K562 (cell line): ENCODE data around the gene SLC39A3. TPM values are rescaled to one million over a fixed set of nuclear protein-coding genes. Genes with fewer than 3 reads are reported as not detected.

Experiments used
- ATAC-seq: fragments of 200-7000 bp; cut with Tn5 transposase; 3 replicates; pipeline ENCODE4 v1.9.1; 2020; ENCODE audit warnings: moderate library complexity
- BruUV-seq: library from RNA; stranded (reverse); fragments of 400-500 nt; replicated peaks from 2 replicates; lab custom pipeline; 2021; lab: Mats Ljungman, UMichigan
- CTCF ChIA-PET: fragments of 300-600 bp; formaldehyde crosslinking; extraction: SDS; loops from one replicate; lab custom pipeline; 2021; ENCODE audit warnings: low intra/inter-chr PET ratio; lab: Yijun Ruan, JAX
- POLR2A ChIA-PET: fragments of 300-600, 350-650 bp; sonication (Branson Sonifier 250); formaldehyde crosslinking; extraction: SDS; loops from one replicate; lab custom pipeline; 2021; ENCODE audit warnings: antibody characterized with exemption, inconsistent platforms; lab: Yijun Ruan, JAX
- DNase-seq, 4 experiments: peaks; one replicate each; pipeline versions ENCODE4 v3.0.0 to v3.0.0-alpha.2; 2011 to 2018; ENCODE audit warnings: low spot score in 3 of 4, mixed read lengths in 3 of 4; ENCODE audit errors: extremely low read depth in 1 of 4
- FAIRE-seq: peaks from 2 replicates; lab custom pipeline; 2011; peaks lifted over from hg19 to GRCh38; lab: Jason Lieb, UNC
- H2AFZ ChIP-seq: 2 replicates; pipeline ENCODE4 v1.6.0; 2011; ENCODE audit warnings: low read depth, low read length, control low read depth, inconsistent platforms
- H3K27ac ChIP-seq: fragments of 200-600 bp; 3 replicates; pipeline ENCODE4 v1.8.0; 2011; ENCODE audit warnings: low read depth, mild to moderate bottlenecking, control low read depth, inconsistent platforms, low read length, moderate library complexity, mixed read lengths; ENCODE audit errors: extremely low read depth
- H3K27me3 ChIP-seq, 2 experiments: fragments of 300-600 bp in 1 of 2; 2 replicates in 1 of 2; 3 replicates in 1 of 2; pipeline versions ENCODE4 v1.6.0 to v1.8.0; 2011; ENCODE audit warnings: inconsistent platforms in 2 of 2, low read length in 2 of 2, mild to moderate bottlenecking in 1 of 2, mixed read lengths in 1 of 2, moderate library complexity in 1 of 2; ENCODE audit not compliant: control insufficient read depth in 2 of 2, insufficient read depth in 2 of 2
- H3K36me3 ChIP-seq: fragments of 300-600 bp; 3 replicates; pipeline ENCODE4 v1.8.0; 2011; ENCODE audit warnings: mild to moderate bottlenecking, low read length, inconsistent platforms; ENCODE audit not compliant: control insufficient read depth, insufficient read depth
- H3K4me1 ChIP-seq, 2 experiments: fragments of 200-600 bp in 1 of 2; replicated peaks in 1 of 2; 2 replicates in 1 of 2; 3 replicates in 1 of 2; pipeline versions ENCODE4 v1.5.1 to v1.8.0; 2011; ENCODE audit warnings: inconsistent platforms in 2 of 2, low read length in 2 of 2, mild to moderate bottlenecking in 1 of 2, mixed read lengths in 1 of 2, moderate library complexity in 1 of 2; ENCODE audit not compliant: control insufficient read depth in 2 of 2, insufficient read depth in 2 of 2
- H3K4me2 ChIP-seq: 2 replicates; pipeline ENCODE4 v1.6.1; 2011; ENCODE audit warnings: low read length, control low read depth, inconsistent platforms, mixed read lengths; ENCODE audit not compliant: insufficient read depth
- H3K4me3 ChIP-seq: fragments of 200-600 bp; sonication (generic), shearing (Covaris generic); 2 replicates; pipeline ENCODE4 v1.5.1; 2016; ENCODE audit warnings: control low read depth, inconsistent platforms
- H3K79me2 ChIP-seq: fragments of 200-600 bp; 3 replicates; pipeline ENCODE4 v1.8.0; 2011; ENCODE audit warnings: low read length, inconsistent platforms; ENCODE audit not compliant: control insufficient read depth, insufficient read depth
- H3K9ac ChIP-seq, 2 experiments: 2 replicates each; pipeline versions ENCODE4 v1.6.0 to v1.6.1; 2011; ENCODE audit warnings: low read depth in 2 of 2, low read length in 2 of 2, control low read depth in 1 of 2, inconsistent platforms in 1 of 2, mild to moderate bottlenecking in 1 of 2, mixed read lengths in 1 of 2; ENCODE audit not compliant: insufficient read depth in 1 of 2
- H3K9me1 ChIP-seq: one replicate; pipeline ENCODE4 v1.6.0; 2011; ENCODE audit warnings: inconsistent platforms, mild to moderate bottlenecking, low read length, moderate library complexity; ENCODE audit not compliant: control insufficient read depth, insufficient read depth
- H3K9me3 ChIP-seq: replicated peaks from 2 replicates; pipeline ENCODE4 v1.5.1; 2011; ENCODE audit warnings: low read depth, low read length, inconsistent platforms; ENCODE audit not compliant: control insufficient read depth, insufficient read depth
- H4K20me1 ChIP-seq: replicated peaks from 2 replicates; pipeline ENCODE4 v1.6.1; 2011; ENCODE audit warnings: low read length, inconsistent platforms, mixed read lengths; ENCODE audit not compliant: control insufficient read depth, insufficient read depth
- BCOR ChIP-seq: fragments of 450-650 bp; IDR thresholded peaks from 2 replicates; pipeline ENCODE4 v1.6.1; 2016
- ESRRA ChIP-seq: fragments of 450-650 bp; IDR thresholded peaks from 2 replicates; pipeline ENCODE4 v1.6.1; 2014; ENCODE audit warnings: low read depth, mild to moderate bottlenecking, moderate library complexity, borderline replicate concordance
- NFATC3 ChIP-seq: fragments of 450-650 bp; IDR thresholded peaks from 2 replicates; pipeline ENCODE4 v1.6.1; 2017; ENCODE audit warnings: mild to moderate bottlenecking
- PRPF4 ChIP-seq: fragments of 200-400 bp; formaldehyde crosslinking; IDR thresholded peaks from one replicate; pipeline ENCODE4 v1.6.1; 2017; ENCODE audit warnings: low read length, low read depth, mild to moderate bottlenecking; ENCODE audit not compliant: insufficient read depth, poor library complexity, severe bottlenecking
- RBM25 ChIP-seq: fragments of 200-400 bp; formaldehyde crosslinking; IDR thresholded peaks from 2 replicates; pipeline ENCODE4 v1.6.1; 2018; ENCODE audit warnings: low read length, low read depth, moderate library complexity; ENCODE audit not compliant: severe bottlenecking
- RBM39 ChIP-seq: fragments of 200-400 bp; formaldehyde crosslinking; optimal IDR thresholded peaks from 2 replicates; pipeline ENCODE3; 2018; ENCODE audit warnings: low read depth, low read length
- RCOR1 ChIP-seq, 2 experiments: IDR thresholded peaks; 2 replicates each; pipeline ENCODE4 v1.6.1; 2012; ENCODE audit warnings: low read depth in 2 of 2, low read length in 2 of 2, borderline replicate concordance in 1 of 2, improper control_type of control experiment in 1 of 2
- SAFB2 ChIP-seq: fragments of 200-400 bp; formaldehyde crosslinking; IDR thresholded peaks from 2 replicates; pipeline ENCODE4 v1.6.1; 2018; ENCODE audit warnings: borderline replicate concordance, low read length, low read depth, moderate library complexity; ENCODE audit not compliant: severe bottlenecking
- ZEB2 ChIP-seq: fragments of 450-650 bp; IDR thresholded peaks from 2 replicates; pipeline ENCODE4 v1.6.1; 2016
- WGBS: fragments of 100-300 bp; shearing (Covaris generic); methylation state at CpG from one replicate; pipeline ENCODE4 v1.1.6; 2016; ENCODE audit warnings: low coverage, mixed read lengths; ENCODE audit not compliant: insufficient coverage; ENCODE audit errors: missing lambda C conversion rate; 5-methylcytosine and 5-hydroxymethylcytosine counted together
- in situ Hi-C: fragments of 300-500 bp; cut with MboI; formaldehyde crosslinking; loops from 4 replicates; pipeline ENCODE4 v1.15.0; 2018; ENCODE audit warnings: inconsistent platforms, mixed read lengths
- intact Hi-C: fragments of 100-400 bp; cut with micrococcal nuclease; formaldehyde crosslinking; loops from 2 replicates; pipeline ENCODE4 v1.14.2; 2022
- polyA plus RNA-seq, 8 experiments: library from polyadenylated mRNA; depleted of rRNA in 4 of 8; stranded (reverse) in 5 of 8; unstranded in 3 of 8; fragments of >200 nt; fragmentation: Nextera tagmentation in 2 of 8; fragmentation: Illumina TruSeq in 1 of 8; extraction: Ambion mirVana in 2 of 8; extraction: Trizol in 1 of 8; gene quantifications; 2 replicates each; pipeline versions ENCODE4 v1.2.1 to v1.2.3, GENCODE V29; 2011 to 2014; ENCODE audit warnings: inconsistent platforms in 1 of 8, missing spikeins in 1 of 8
- total RNA-seq, 7 experiments: library from RNA; depleted of rRNA in 6 of 7; stranded (reverse); fragments of >200 nt in 6 of 7; fragmentation: Illumina TruSeq in 2 of 7; extraction: Trizol in 2 of 7; gene quantifications; 2 replicates each; pipeline versions ENCODE4 v1.2.1 to v1.2.3, GENCODE V29; 2011 to 2021; ENCODE audit warnings: low replicate concordance in 1 of 7
- TF ChIP-seq, protein P1 (sequence below): fragments of 250-450 bp; sonication (Bioruptor Pico); IDR thresholded peaks from 2 replicates; pipeline ENCODE4 v1.5.0; 2021; ENCODE audit warnings: mild to moderate bottlenecking, moderate library complexity
- TF ChIP-seq, protein P2 (sequence below): IDR thresholded peaks from 3 replicates; pipeline ENCODE4 v1.6.1; 2011; ENCODE audit warnings: borderline replicate concordance, mild to moderate bottlenecking; ENCODE audit not compliant: insufficient read length, insufficient read depth
- TF ChIP-seq, protein P3 (sequence below): sonication (generic); formaldehyde crosslinking; IDR thresholded peaks from 2 replicates; pipeline ENCODE4 v1.8.1; 2023; ENCODE audit warnings: mild to moderate bottlenecking, missing genetic modification reagents

SLC39A3 gene
- total and polyA plus RNA-seq, 9 of the 15 experiments (the other 6 are each of a cell fraction or from before 2014, with no cell fraction given), result 2.3 to 215 (median 127) TPM

DNA sequence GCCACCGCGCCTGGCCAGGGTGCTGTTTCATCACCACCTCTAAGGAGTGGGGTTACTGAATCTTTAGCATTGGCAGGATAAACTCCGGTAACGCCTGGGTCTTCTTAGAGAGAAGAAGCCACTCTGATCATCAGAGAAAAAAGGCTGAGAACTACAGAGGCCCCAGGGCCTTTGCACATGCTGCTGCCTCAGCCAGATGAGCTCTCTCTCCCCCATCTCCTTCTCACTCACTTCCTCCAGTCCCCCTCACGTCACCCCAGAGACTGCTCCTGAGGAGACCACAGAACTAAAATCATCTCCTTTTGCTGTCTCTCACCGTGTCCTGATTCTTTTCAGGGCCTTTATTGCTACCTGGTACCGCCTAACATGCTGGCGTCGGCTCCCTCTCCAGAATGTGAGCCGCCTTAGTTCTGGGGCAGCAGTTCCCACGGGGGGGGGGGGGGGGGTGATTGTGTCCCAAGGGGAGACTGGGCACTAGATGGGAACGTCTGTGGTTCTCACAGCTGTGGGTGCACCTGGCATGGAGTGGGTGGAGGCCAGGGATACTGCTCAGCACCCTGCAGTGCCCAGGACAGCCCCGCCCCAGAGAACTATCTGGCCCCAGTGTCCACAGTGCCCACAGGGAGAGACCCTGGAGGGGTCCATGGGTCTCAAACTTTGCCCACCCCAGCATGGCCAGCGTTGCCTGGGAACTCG, 13.5 kb downstream of the SLC39A3 start:
- H3K4me2 ChIP-seq, result no peak overlapping the region
- no peaks in the 10 kb centered on the region for H3K9me3 ChIP-seq
- H3K79me2 ChIP-seq, result no peaks in the 10 kb centered on the region
- in situ Hi-C loops (no loop called here), intact Hi-C loops (no loop called here)
- ATAC-seq, result no peak
- peaks cover 6% of the 10 kb centered on the region for H3K9me1 ChIP-seq
- POLR2A ChIA-PET, result interaction anchor here (0.6 to 4.5 kb wide), 4 partner anchors 8 to 496 kb away, joined by 3 to 21 read pairs (median 6); partner anchors contain the start of gene SLC39A3
- peaks cover 1% of the 10 kb centered on the region; the same call in 1 of the 3 replicates for H3K36me3 ChIP-seq
- no peak overlapping the region for H3K27ac ChIP-seq
- peaks cover 13% of the 10 kb centered on the region; the same call in 1 of the 2 replicates for H4K20me1 ChIP-seq
- 51% methylated on average over 7 of the region's 15 CpGs for WGBS
- peak overlapping the region in 1 of 2 experiments; percentile 24; a peak in 1 of 4 replicates for H3K9ac ChIP-seq
- no peak for DNase-seq
- CTCF ChIA-PET, result no interaction called here
- H3K27me3 ChIP-seq, result peaks cover 2 to 10% of the 10 kb centered on the region in 2 experiments; a peak in 2 of 5 replicates
- no peak overlapping the region for H2AFZ ChIP-seq
- FAIRE-seq, result no peak
- no TSS peak for BruUV-seq
- no peak overlapping the region for H3K4me3 ChIP-seq
- peaks cover 17 to 67% of the 10 kb centered on the region in 2 experiments for H3K4me1 ChIP-seq
- no peak for TF ChIP-seq ZEB2
- no peak for TF ChIP-seq ESRRA
- TF ChIP-seq SAFB2, result no peak
- TF ChIP-seq RBM39, result no peak
- no peak for TF ChIP-seq PRPF4
- TF ChIP-seq NFATC3, result no peak
- TF ChIP-seq RBM25, result peak; percentile 86
- TF ChIP-seq, protein P1, sequence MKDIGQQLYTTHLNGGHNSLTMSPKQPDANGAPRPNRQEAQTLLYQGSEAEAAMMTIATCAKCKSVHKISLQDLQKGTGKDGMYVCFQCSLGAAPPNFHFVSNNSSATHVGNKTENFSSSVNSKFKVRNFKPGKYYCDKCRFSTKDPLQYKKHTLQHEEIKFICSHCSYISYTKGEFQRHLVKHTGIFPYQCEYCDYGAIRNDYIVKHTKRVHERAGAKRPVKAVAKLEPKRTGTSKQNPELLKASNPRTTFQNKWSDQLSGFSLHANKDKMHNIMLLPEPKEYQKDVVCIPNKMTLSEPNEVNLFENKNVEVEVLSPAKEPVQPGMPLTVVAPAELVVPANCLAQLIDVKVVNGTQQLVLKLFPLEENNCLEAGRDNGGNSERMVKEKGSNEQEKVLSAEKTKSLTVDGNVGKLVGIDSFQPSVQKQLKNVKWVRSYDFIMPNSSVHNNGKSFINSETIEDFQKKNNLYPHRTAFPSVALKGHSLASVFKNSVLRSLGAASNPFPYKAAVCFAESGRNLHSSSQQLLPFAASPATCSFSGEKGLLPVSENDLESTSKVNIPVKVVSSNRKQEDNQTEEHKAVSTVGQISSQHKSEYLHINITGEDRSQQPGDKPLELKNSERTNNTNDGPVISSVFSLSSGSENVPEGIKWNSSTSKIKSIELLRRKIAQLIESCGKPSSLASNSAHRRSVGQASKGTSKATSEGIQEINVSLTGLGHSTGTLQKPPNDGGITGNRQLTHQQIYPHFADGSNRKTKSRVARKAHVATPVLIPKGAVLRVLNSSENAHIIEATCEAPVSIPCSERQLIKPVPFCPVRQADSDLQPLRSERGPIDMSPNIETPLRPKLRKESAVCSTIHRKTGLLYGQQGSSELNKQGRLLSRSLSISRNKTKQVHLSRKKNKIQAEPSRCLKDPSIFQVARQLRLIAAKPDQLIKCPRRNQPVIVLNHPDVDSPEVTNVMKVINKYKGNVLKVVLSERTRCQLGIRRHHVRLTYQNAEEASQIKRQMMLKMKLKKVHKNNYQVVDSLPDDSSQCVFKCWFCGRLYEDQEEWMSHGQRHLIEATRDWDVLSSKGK (CRISPR knock-in tag), result no peak
- TF ChIP-seq BCOR, result peak; percentile 62; the same call in 1 of the 2 replicates
- TF ChIP-seq RCOR1 (IDR thresholded peaks at IDR 0.05; ENCODE audit: borderline replicate concordance in 1 of 2, low read depth in 2 of 2, low read length in 2 of 2), result 0 out of 4 replicates have a peak, but pooled peaks of 1 of the 2 experiments have one; percentile 8
- TF ChIP-seq, protein P2, sequence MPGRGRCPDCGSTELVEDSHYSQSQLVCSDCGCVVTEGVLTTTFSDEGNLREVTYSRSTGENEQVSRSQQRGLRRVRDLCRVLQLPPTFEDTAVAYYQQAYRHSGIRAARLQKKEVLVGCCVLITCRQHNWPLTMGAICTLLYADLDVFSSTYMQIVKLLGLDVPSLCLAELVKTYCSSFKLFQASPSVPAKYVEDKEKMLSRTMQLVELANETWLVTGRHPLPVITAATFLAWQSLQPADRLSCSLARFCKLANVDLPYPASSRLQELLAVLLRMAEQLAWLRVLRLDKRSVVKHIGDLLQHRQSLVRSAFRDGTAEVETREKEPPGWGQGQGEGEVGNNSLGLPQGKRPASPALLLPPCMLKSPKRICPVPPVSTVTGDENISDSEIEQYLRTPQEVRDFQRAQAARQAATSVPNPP, result no peak
- TF ChIP-seq, protein P3, sequence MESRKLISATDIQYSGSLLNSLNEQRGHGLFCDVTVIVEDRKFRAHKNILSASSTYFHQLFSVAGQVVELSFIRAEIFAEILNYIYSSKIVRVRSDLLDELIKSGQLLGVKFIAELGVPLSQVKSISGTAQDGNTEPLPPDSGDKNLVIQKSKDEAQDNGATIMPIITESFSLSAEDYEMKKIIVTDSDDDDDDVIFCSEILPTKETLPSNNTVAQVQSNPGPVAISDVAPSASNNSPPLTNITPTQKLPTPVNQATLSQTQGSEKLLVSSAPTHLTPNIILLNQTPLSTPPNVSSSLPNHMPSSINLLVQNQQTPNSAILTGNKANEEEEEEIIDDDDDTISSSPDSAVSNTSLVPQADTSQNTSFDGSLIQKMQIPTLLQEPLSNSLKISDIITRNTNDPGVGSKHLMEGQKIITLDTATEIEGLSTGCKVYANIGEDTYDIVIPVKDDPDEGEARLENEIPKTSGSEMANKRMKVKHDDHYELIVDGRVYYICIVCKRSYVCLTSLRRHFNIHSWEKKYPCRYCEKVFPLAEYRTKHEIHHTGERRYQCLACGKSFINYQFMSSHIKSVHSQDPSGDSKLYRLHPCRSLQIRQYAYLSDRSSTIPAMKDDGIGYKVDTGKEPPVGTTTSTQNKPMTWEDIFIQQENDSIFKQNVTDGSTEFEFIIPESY, result 0 out of 2 replicates have a peak, but pooled peaks have one; percentile 18
